Measurements from ENCODE around the gene DNM3.

The DNM3 gene

DNA sequence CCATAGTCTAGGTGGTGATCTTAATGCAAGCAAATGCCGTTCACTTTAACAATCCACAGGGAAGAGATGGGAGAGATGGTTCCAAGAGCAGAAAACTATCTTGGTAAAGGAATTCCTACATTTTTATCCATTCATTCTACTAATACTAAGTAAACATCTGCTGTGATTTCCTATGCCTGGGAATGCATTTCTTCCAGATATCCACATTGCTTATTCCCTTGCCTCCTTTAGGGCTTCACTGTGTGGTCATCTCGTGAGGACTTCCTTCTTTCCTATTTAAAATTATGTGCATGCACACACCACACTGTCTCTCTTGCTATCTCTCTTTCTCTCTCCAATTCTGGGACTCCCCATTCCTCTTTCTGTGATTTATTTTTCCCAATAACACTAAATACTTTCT lies 380.1 kb downstream of the DNM3 start:
- TF ChIP-seq FOXM1 (IDR thresholded peaks at IDR 0.05; ENCODE audit: borderline replicate concordance, low read depth) (no peak), RAD21 (IDR thresholded peaks at IDR 0.05; ENCODE audit: low read depth) (no peak), USF1 (IDR thresholded peaks at IDR 0.05) (no peak), TEAD4 (IDR thresholded peaks at IDR 0.05) (no peak), EGR1 (IDR thresholded peaks at IDR 0.05) (no peak), REST (IDR thresholded peaks at IDR 0.05; ENCODE audit: low read depth) (no peak), EP300 (IDR thresholded peaks at IDR 0.05; ENCODE audit: borderline replicate concordance) (no peak), YY1 (IDR thresholded peaks at IDR 0.05; ENCODE audit: low read depth) (no peak), TAF1 (IDR thresholded peaks at IDR 0.05; ENCODE audit: low read depth) (no peak), TCF12 (IDR thresholded peaks at IDR 0.05; ENCODE audit: low read depth) (no peak), CEBPB (IDR thresholded peaks at IDR 0.05) (no peak), CREB1 (IDR thresholded peaks at IDR 0.05; ENCODE audit: low read depth) (no peak)
- TF ChIP-seq, protein P1, sequence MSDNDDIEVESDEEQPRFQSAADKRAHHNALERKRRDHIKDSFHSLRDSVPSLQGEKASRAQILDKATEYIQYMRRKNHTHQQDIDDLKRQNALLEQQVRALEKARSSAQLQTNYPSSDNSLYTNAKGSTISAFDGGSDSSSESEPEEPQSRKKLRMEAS (IDR thresholded peaks at IDR 0.05): no peak

DNA sequence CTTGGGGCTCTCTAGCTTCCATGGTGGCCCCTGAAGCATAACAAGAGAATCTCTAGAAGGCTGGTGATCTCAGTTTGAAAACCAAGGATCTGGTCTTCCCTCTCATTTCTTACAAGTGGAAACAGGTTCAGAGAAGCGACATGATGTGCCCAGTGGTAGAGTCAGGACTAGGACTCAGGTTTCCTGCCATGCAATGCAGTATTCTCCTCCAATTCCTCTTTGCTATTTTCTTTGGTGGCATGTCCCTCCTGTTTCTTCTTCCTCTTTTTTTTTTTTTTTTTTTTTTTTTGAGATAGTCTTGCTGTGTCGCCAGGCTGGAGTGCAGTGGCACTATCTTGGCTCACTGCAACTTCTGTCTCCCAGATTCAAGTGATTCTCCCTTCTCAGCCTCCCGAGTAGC lies 383.6 kb downstream of the DNM3 start:
- TF ChIP-seq TAF1 (IDR thresholded peaks at IDR 0.05; ENCODE audit: low read depth): no peak
- no peak for TF ChIP-seq FOXM1 (IDR thresholded peaks at IDR 0.05; ENCODE audit: borderline replicate concordance, low read depth)
- no peak for TF ChIP-seq RAD21 (IDR thresholded peaks at IDR 0.05; ENCODE audit: low read depth)
- no peak for TF ChIP-seq USF1 (IDR thresholded peaks at IDR 0.05)

DNA sequence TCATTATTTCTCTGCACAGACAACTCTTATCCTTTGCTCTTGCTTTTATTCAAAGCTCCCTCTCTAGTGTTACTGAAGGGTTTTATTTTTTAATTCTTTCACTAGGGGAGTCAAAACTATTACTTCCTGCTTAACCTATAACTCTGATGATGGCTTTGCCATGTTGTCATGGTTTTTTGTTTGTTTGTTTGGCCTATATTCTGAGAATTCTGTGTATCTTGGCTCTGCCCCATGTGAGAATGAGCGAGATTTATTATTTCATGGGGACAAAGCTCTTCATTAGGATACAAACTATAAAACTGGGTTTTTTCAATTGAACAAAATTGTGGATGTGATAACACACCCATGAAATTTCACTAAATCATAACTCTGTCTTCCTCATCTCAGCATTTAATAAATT lies 388.6 kb downstream of the DNM3 start:
- TF ChIP-seq CEBPB (IDR thresholded peaks at IDR 0.05) (no peak), TEAD4 (IDR thresholded peaks at IDR 0.05) (no peak), REST (IDR thresholded peaks at IDR 0.05; ENCODE audit: low read depth) (no peak), ZBTB7A (IDR thresholded peaks at IDR 0.05; ENCODE audit: low read depth) (no peak), FOXM1 (IDR thresholded peaks at IDR 0.05; ENCODE audit: borderline replicate concordance, low read depth) (no peak), EGR1 (IDR thresholded peaks at IDR 0.05) (no peak), USF1 (IDR thresholded peaks at IDR 0.05) (no peak), RAD21 (IDR thresholded peaks at IDR 0.05; ENCODE audit: low read depth) (no peak), YY1 (IDR thresholded peaks at IDR 0.05; ENCODE audit: low read depth) (no peak), EP300 (IDR thresholded peaks at IDR 0.05; ENCODE audit: borderline replicate concordance) (no peak), CREB1 (IDR thresholded peaks at IDR 0.05; ENCODE audit: low read depth) (no peak)
- TF ChIP-seq, protein P1 (IDR thresholded peaks at IDR 0.05): no peak

- TF ChIP-seq USF1 (IDR thresholded peaks at IDR 0.05) (no peak), TEAD4 (IDR thresholded peaks at IDR 0.05) (no peak), CREB1 (IDR thresholded peaks at IDR 0.05; ENCODE audit: low read depth) (no peak), CEBPB (IDR thresholded peaks at IDR 0.05) (no peak), YY1 (IDR thresholded peaks at IDR 0.05; ENCODE audit: low read depth) (no peak), RAD21 (IDR thresholded peaks at IDR 0.05; ENCODE audit: low read depth) (no peak), EGR1 (IDR thresholded peaks at IDR 0.05) (no peak), FOXM1 (IDR thresholded peaks at IDR 0.05; ENCODE audit: borderline replicate concordance, low read depth) (no peak), TAF1 (IDR thresholded peaks at IDR 0.05; ENCODE audit: low read depth) (no peak), TCF12 (IDR thresholded peaks at IDR 0.05; ENCODE audit: low read depth) (no peak), REST (IDR thresholded peaks at IDR 0.05; ENCODE audit: low read depth) (no peak), EP300 (IDR thresholded peaks at IDR 0.05; ENCODE audit: borderline replicate concordance) (no peak), NFIC (IDR thresholded peaks at IDR 0.05) (no peak), ZBTB7A (IDR thresholded peaks at IDR 0.05; ENCODE audit: low read depth) (no peak)
- TF ChIP-seq, protein P1 (IDR thresholded peaks at IDR 0.05): no peak
Measured at GRCh38 chr1:172230526-172230925, 389.2 kb downstream of the DNM3 start.
